Measurements from ENCODE around the gene FBRSL1.
A peak's percentile ranks its signal among the peaks of the same experiment; 100 is the strongest.

FBRSL1 gene

DNA sequence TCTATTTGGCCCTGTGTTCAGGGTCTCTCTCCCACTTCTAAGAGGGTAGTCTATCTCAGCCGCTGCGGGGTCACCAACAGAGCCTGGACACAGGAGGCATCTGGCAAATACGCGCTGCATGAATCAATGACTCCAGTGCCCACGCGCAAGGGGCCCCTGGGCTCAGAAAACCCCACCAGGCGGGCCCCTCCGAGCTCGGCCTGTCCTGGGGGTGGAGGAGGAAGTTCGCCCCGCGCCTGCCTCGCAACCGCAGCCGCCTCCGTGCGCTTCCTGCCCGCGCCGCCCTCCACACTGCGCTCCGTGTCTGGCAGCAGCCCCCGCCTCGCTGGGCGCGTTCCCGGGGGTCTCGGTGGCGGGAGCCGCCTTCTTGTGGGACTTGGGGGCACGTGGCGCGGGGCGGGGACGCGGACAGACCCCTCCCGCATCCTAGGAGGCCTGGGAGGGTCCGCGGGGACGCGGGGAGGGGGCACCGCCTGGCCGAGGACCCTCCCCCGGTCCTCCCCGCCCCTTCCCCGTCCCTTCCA, 811 bp upstream of the FBRSL1 start:
- DNase-seq (ENCODE audit: low read depth in 2 of 2): no peak
- TF ChIP-seq CTCF (IDR thresholded peaks at IDR 0.05; ENCODE audit: low read depth, low read length): no peak
- H3K4me3 ChIP-seq (replicated peaks in 1 of 2; ENCODE audit: low read depth in 2 of 2, low read length in 2 of 2): peak overlapping the region; percentile 42 to 49

- H3K4me3 ChIP-seq (replicated peaks in 1 of 2; ENCODE audit: low read depth in 2 of 2, low read length in 2 of 2): peak overlapping the region; percentile 64 to 72
- peak; percentile 20 to 24 for DNase-seq (ENCODE audit: low read depth in 2 of 2)
- no peak for TF ChIP-seq CTCF (IDR thresholded peaks at IDR 0.05; ENCODE audit: low read depth, low read length)
These were observed 629 bp downstream of the FBRSL1 start for GRCh38 chr12:132490422-132491137.

DNA sequence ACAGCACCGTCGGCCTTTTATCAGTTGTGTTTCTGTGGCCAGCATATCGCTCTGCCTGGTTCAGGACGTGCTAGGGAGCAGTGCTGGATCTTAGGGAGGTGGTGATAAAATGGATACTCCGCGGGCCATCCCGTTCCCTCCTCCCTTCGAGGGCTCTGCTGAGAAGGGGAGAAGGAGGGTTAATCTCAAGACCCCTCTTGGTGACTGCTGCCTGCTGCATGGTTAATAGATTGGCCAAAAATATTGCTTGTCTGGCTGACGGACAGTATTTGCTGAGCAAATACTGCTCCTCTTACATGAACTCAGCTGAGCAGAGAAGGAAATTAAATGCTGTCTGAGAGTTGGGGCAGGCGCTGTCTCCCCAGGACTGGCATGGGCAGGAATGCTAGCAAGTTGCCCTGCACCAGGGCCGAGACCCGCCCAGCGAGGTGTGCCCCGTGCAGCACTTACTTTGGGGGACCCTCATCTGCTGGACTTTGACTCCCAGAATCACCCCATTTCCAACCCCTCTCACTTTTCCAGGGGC, 1.2 kb downstream of the FBRSL1 start:
- TF ChIP-seq CTCF (IDR thresholded peaks at IDR 0.05; ENCODE audit: low read depth, low read length): no peak
- H3K4me3 ChIP-seq (replicated peaks in 1 of 2; ENCODE audit: low read depth in 2 of 2, low read length in 2 of 2): peak overlapping the region; percentile 64 to 72
- peak in 1 of 2 donors; percentile 7 for DNase-seq (ENCODE audit: low read depth in 2 of 2)

GRCh38 chr12:132491761-132492378, 1.9 kb downstream of the FBRSL1 start:
- no peak for DNase-seq (ENCODE audit: low read depth in 2 of 2)
- no peak for TF ChIP-seq CTCF (IDR thresholded peaks at IDR 0.05; ENCODE audit: low read depth, low read length)
- peak overlapping the region; percentile 64 to 72 for H3K4me3 ChIP-seq (replicated peaks in 1 of 2; ENCODE audit: low read depth in 2 of 2, low read length in 2 of 2)

GRCh38 chr12:132492522-132492921, 2.6 kb downstream of the FBRSL1 start:
- TF ChIP-seq CTCF (IDR thresholded peaks at IDR 0.05; ENCODE audit: low read depth, low read length): no peak
- no peak overlapping the region for H3K4me3 ChIP-seq (replicated peaks in 1 of 2; ENCODE audit: low read depth in 2 of 2, low read length in 2 of 2)
- DNase-seq (ENCODE audit: low read depth in 2 of 2): no peak

GRCh38 chr12:132492951-132493350, 3.0 kb downstream of the FBRSL1 start:
- H3K4me3 ChIP-seq (replicated peaks in 1 of 2; ENCODE audit: low read depth in 2 of 2, low read length in 2 of 2): no peak overlapping the region
- DNase-seq (ENCODE audit: low read depth in 2 of 2): no peak
- no peak for TF ChIP-seq CTCF (IDR thresholded peaks at IDR 0.05; ENCODE audit: low read depth, low read length)

Data from cardiac fibroblast (primary cell).